ENCODE results near the gene AKAP13. TPM values are rescaled to one million over a fixed set of nuclear protein-coding genes. Genes with fewer than 3 reads are reported as not detected.
"Not testable (repeated sequence)": the region's sequence is repeated elsewhere in the genome, so short reads cannot be mapped to it uniquely, and the experiment has no call there.

AKAP13 gene
- total RNA-seq, 1 experiment from 2014 or later = 29.1 TPM

DNA sequence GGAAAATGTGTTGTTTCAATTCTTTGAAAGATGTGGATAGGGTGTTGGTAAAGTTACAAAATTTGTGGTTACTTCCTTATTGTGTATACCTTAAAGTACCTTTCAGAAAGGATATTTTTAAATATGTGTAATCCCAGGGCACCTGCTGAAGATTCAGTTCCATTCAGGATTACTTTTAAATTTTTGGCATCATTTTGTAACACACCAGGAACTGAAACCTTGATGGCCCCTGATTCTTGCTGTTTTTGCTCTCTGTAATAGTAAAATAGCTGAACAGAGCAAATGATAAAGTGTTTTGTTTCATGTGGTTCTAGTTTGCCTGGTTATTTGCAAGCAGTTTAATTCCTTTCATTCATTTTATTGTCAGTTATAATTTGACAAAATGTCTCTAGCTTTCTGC lies 253.5 kb downstream of the AKAP13 start:
- DNase-seq (ENCODE audit: low read depth) = no peak

GRCh38 chr15:85636351-85636750 lies 255.9 kb downstream of the AKAP13 start:
- no peak for DNase-seq (ENCODE audit: low read depth)
- in situ Hi-C loops (cut with HindIII; ENCODE audit: low pct_unique_long_range_greater_than_20kb, low sequenced_read_pairs) = no loop called here

More for the DNA sequence above, 253.5 kb downstream of the AKAP13 start:
- in situ Hi-C loops (cut with HindIII; ENCODE audit: low pct_unique_long_range_greater_than_20kb, low sequenced_read_pairs) = no loop called here

GRCh38 chr15:85639752-85640381 lies 259.5 kb downstream of the AKAP13 start:
- in situ Hi-C loops (cut with HindIII; ENCODE audit: low pct_unique_long_range_greater_than_20kb, low sequenced_read_pairs) = no loop called here

GRCh38 chr15:85642065-85642692 lies 261.8 kb downstream of the AKAP13 start:
- in situ Hi-C loops (cut with HindIII; ENCODE audit: low pct_unique_long_range_greater_than_20kb, low sequenced_read_pairs) = no loop called here
- no peak for DNase-seq (ENCODE audit: low read depth)

More at GRCh38 chr15:85639752-85640381, 259.5 kb downstream of the AKAP13 start:
- no peak for DNase-seq (ENCODE audit: low read depth)

GRCh38 chr15:85642693-85643066 lies 262.3 kb downstream of the AKAP13 start:
- in situ Hi-C loops (cut with HindIII; ENCODE audit: low pct_unique_long_range_greater_than_20kb, low sequenced_read_pairs) = no loop called here
- no peak for DNase-seq (ENCODE audit: low read depth)

GRCh38 chr15:85646538-85647091 lies 266.2 kb downstream of the AKAP13 start:
- DNase-seq (ENCODE audit: low read depth) = peak; percentile 40
- in situ Hi-C loops (cut with HindIII; ENCODE audit: low pct_unique_long_range_greater_than_20kb, low sequenced_read_pairs) = no loop called here

DNA sequence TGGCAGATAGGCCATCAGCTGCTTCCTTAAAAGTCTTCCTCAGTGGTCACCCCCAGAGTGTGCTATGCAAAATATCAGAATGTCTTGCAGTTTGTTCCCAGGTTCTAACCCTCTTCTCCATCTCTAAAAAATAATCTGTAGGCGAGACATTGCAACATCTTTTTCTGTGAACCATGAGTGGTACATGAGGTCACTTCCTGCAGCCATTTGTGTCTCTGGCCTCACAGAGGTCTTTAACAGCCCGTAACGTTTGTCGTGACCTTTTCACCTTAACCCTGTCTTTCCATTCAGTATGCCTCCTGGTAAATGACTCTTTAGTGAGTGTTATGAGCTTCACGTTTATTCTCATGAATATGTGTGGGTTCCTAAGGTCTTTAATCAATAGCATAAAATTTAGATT lies 269.0 kb downstream of the AKAP13 start:
- in situ Hi-C loops (cut with HindIII; ENCODE audit: low pct_unique_long_range_greater_than_20kb, low sequenced_read_pairs) = no loop called here
- no peak for DNase-seq (ENCODE audit: low read depth)

- no peak for DNase-seq (ENCODE audit: low read depth)
- in situ Hi-C loops (cut with HindIII; ENCODE audit: low pct_unique_long_range_greater_than_20kb, low sequenced_read_pairs) = no loop called here
These were observed 271.1 kb downstream of the AKAP13 start for GRCh38 chr15:85651548-85651947.

GRCh38 chr15:85652457-85652856 lies 272.1 kb downstream of the AKAP13 start:
- DNase-seq (ENCODE audit: low read depth) = no peak
- in situ Hi-C loops (cut with HindIII; ENCODE audit: low pct_unique_long_range_greater_than_20kb, low sequenced_read_pairs) = no loop called here

DNA sequence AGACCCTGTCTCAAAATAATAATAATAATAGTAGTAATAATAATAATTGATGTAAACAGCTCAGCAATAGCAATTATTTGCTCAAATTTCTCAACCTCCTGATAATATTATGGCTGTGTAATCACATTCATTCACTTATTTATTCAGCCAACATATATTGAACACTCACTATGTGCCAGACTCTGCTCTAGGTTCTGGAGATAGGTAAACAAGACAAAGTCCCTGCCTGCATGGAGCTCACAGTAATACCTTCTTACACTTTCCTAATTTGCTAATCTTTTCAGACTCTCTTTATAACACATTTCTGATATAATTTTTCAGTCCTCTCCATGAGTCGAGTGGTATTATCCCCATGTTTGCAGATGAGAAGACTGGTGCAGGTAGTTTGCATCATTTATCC lies 276.7 kb downstream of the AKAP13 start:
- no peak for DNase-seq (ENCODE audit: low read depth)
- in situ Hi-C loops (cut with HindIII; ENCODE audit: low pct_unique_long_range_greater_than_20kb, low sequenced_read_pairs) = no loop called here

- in situ Hi-C loops (cut with HindIII; ENCODE audit: low pct_unique_long_range_greater_than_20kb, low sequenced_read_pairs) = no loop called here
- no peak for DNase-seq (ENCODE audit: low read depth)
These were observed 278.4 kb downstream of the AKAP13 start for GRCh38 chr15:85658816-85659215.

GRCh38 chr15:85661859-85662258 lies 281.5 kb downstream of the AKAP13 start:
- DNase-seq (ENCODE audit: low read depth) = no peak
- in situ Hi-C loops (cut with HindIII; ENCODE audit: low pct_unique_long_range_greater_than_20kb, low sequenced_read_pairs) = no loop called here

- in situ Hi-C loops (cut with HindIII; ENCODE audit: low pct_unique_long_range_greater_than_20kb, low sequenced_read_pairs); DNase-seq (ENCODE audit: low read depth): not testable (repeated sequence)
These were observed 285.3 kb downstream of the AKAP13 start for GRCh38 chr15:85665677-85666076.

DNA sequence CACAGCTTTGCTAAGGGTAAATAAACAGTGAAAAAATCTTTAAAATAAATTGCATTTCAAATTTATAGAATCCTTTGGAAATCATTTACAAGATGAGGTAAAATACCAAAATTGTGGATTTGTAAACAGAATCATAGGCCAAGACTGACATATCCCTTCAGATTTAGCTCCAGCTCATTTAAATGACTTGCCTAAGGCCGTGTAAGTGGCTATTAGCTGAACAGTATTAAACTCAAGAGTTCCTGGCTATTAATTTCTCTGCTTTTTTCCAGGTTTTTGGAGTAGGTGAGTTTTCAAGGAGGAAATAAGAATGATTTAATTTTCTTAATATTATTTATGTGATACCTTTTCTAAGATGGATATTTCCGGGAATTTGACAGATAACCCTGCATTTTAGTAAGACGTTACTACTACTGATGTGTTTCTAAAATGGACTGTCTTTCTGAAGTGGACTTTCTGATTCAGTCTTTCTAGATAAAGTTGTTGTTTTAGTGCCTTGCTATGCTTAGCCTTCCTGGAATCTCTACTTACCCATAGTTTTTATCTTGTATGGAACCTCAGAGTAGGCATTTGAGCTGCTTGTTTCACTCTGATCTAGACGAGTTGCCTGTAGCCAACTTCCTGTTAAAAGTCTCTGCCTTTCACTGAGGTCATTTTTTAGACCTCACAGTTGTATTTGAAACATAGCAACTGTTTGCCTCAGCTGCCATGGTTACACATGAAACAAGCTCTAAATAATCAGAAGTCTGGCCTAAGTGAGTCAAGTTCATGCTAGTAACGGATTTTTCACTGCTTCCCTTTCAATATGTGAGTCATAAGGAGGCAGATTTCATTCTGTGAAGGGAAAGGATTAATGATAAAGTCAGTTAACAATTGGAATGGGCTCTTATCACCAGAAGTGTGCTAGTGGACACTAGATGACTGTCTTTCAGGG lies 287.4 kb downstream of the AKAP13 start:
- DNase-seq (ENCODE audit: low read depth) = peak; percentile 93

DNA sequence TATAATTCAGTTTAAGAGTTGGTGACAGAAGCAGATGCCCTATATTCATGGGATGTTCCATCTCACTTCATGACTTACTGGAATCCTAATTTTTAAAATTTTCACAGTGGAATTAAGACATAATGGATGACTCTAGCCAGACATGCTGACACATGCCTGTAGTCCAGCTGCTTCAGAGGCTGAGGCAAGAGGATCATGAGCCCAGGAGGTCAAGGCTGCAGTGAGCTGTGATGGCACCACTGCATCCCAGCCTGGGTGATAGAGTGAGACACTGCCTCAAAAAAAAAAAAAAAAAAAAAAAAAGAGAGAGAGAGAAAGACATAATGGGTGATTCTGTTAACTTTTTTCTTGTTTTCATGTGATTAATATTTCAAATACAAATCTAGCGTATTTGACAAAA lies 290.8 kb downstream of the AKAP13 start:
- no peak for DNase-seq (ENCODE audit: low read depth)
- in situ Hi-C loops (cut with HindIII; ENCODE audit: low pct_unique_long_range_greater_than_20kb, low sequenced_read_pairs) = no loop called here

More for the DNA sequence above, 287.4 kb downstream of the AKAP13 start:
- in situ Hi-C loops (cut with HindIII; ENCODE audit: low pct_unique_long_range_greater_than_20kb, low sequenced_read_pairs) = no loop called here

DNA sequence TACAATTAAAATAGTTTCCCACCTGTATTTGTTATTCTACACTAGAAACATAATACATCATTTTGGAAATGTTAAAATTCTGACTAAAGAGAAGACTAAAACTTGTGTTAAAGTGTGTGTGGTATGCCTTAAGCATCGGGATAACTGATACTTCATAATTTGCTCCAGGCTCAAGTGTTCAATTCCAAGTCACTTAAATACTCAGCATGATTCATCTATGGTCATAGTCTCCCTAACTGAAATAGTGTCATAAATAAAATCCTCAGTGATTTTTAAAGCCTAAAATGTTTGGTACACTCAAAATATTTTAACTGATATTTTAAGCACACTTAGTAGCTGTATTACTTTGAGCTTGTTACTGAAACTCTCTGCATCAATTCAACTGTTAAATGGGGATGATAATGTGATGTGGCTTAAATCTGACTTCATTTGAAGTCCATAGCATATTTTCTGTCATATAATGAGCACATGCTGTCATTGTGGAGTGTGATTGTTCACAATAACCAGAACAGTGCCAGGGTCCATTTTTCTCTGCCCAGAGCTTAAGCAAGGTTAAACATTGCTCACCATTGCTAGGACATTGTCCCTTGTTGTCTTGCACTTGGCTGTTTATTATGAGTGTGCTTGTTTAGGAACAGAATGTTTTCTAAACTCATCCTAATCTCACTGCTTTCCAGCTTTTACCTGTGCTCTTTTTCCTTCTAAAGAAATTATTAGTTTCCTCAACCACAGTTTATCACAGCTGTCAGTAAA lies 292.1 kb downstream of the AKAP13 start:
- in situ Hi-C loops (cut with HindIII; ENCODE audit: low pct_unique_long_range_greater_than_20kb, low sequenced_read_pairs) = no loop called here
- no peak for DNase-seq (ENCODE audit: low read depth)

DNA sequence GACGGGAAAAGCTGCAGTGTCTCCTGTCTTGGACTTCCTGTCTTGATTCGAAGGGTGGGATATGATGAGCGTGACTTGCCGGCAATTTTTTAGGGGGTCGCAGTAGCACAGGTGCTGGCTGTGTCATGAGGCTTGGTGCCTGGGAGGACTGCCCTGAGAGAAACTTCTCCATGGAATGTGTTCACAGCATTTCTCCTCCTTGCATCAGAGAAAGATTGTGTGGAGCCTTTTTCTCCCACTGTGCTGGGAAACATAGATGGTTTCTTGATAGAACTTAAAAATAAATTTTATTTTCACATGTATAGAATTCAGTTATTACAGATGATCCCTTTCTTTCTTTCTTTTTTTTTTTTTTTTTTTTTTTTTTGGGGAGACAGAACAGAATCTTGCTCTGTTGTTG lies 292.9 kb downstream of the AKAP13 start:
- DNase-seq (ENCODE audit: low read depth) = no peak
- in situ Hi-C loops (cut with HindIII; ENCODE audit: low pct_unique_long_range_greater_than_20kb, low sequenced_read_pairs) = no loop called here
